Trophoblast cell (in vitro differentiated cells and primary cell): ENCODE data around the gene KIF16B.

ENCODE experiments used
- DNase-seq, 2 donors: peaks; one replicate each; pipeline ENCODE4 v3.0.0-alpha.2; 2016
- H2AFZ ChIP-seq: 2 replicates; pipeline ENCODE4 v1.6.1; 2013; ENCODE audit warnings: low read length, moderate library complexity, mild to moderate bottlenecking; ENCODE audit not compliant: insufficient read depth, poor library complexity
- H2AK5ac ChIP-seq: 2 replicates; pipeline ENCODE4 v1.6.1; 2013; ENCODE audit warnings: mild to moderate bottlenecking, low read length
- H2BK120ac ChIP-seq: 2 replicates; pipeline ENCODE4 v1.6.1; 2013; ENCODE audit warnings: low read length, mild to moderate bottlenecking, moderate library complexity; ENCODE audit not compliant: insufficient read depth, poor library complexity
- H2BK12ac ChIP-seq: 2 replicates; pipeline ENCODE4 v1.6.1; 2013; ENCODE audit warnings: mild to moderate bottlenecking, low read length, moderate library complexity
- H2BK5ac ChIP-seq: 2 replicates; pipeline ENCODE4 v1.6.1; 2013; ENCODE audit warnings: low read length, low read depth, moderate library complexity, mild to moderate bottlenecking; ENCODE audit not compliant: poor library complexity
- H3K14ac ChIP-seq: 2 replicates; pipeline ENCODE4 v1.6.1; 2013; ENCODE audit warnings: mild to moderate bottlenecking, low read length
- H3K18ac ChIP-seq: 2 replicates; pipeline ENCODE4 v1.6.1; 2013; ENCODE audit warnings: mild to moderate bottlenecking, low read length
- H3K23ac ChIP-seq: 2 replicates; pipeline ENCODE4 v1.6.1; 2013; ENCODE audit warnings: low read length
- H3K27ac ChIP-seq: 2 replicates; pipeline ENCODE4 v1.5.1; 2013; ENCODE audit warnings: low read depth, mild to moderate bottlenecking, inconsistent platforms, low read length, moderate library complexity
- H3K27me3 ChIP-seq: 2 replicates; pipeline ENCODE4 v1.6.1; 2013; ENCODE audit warnings: inconsistent platforms, mild to moderate bottlenecking, low read length, moderate library complexity; ENCODE audit not compliant: insufficient read depth
- H3K36me3 ChIP-seq, 2 experiments: 1 replicate in 1 of 2; 2 replicates in 1 of 2; pipeline ENCODE4 v1.6.1; 2013; ENCODE audit warnings: low read length in 2 of 2, mild to moderate bottlenecking in 2 of 2, moderate library complexity in 1 of 2; ENCODE audit not compliant: insufficient read depth in 2 of 2, control insufficient read depth in 1 of 2
- H3K4ac ChIP-seq: 2 replicates; pipeline ENCODE4 v1.6.1; 2013; ENCODE audit warnings: low read depth, mild to moderate bottlenecking, low read length, moderate library complexity
- H3K4me1 ChIP-seq, 2 experiments: 1 replicate in 1 of 2; 2 replicates in 1 of 2; pipeline ENCODE4 v1.6.1; 2013; ENCODE audit warnings: low read length in 2 of 2, mild to moderate bottlenecking in 2 of 2, moderate library complexity in 1 of 2; ENCODE audit not compliant: insufficient read depth in 2 of 2, control insufficient read depth in 1 of 2
- H3K4me2 ChIP-seq: 2 replicates; pipeline ENCODE4 v1.6.1; 2013; ENCODE audit warnings: inconsistent platforms, mild to moderate bottlenecking, low read length, moderate library complexity
- H3K4me3 ChIP-seq: 2 replicates; pipeline ENCODE4 v1.5.1; 2013; ENCODE audit warnings: mild to moderate bottlenecking, low read depth, low read length, inconsistent platforms
- H3K79me1 ChIP-seq: one replicate; pipeline ENCODE4 v1.6.1; 2013; ENCODE audit warnings: low read length
- H3K79me2 ChIP-seq: 2 replicates; pipeline ENCODE4 v1.6.1; 2013; ENCODE audit warnings: low read length, mild to moderate bottlenecking; ENCODE audit not compliant: control insufficient read depth, insufficient read depth, poor library complexity
- H3K9ac ChIP-seq: 2 replicates; pipeline ENCODE4 v1.6.1; 2013; ENCODE audit warnings: mild to moderate bottlenecking, low read length
- H3K9me3 ChIP-seq: 2 replicates; pipeline ENCODE4 v1.6.1; 2013; ENCODE audit warnings: low read depth, mild to moderate bottlenecking, control low read depth, inconsistent platforms, low read length; ENCODE audit not compliant: insufficient read depth
- H4K12ac ChIP-seq: 2 replicates; pipeline ENCODE4 v1.6.1; 2013; ENCODE audit warnings: low read depth, mild to moderate bottlenecking, low read length, moderate library complexity
- H4K8ac ChIP-seq: 2 replicates; pipeline ENCODE4 v1.6.1; 2013; ENCODE audit warnings: low read depth, mild to moderate bottlenecking, low read length, moderate library complexity
- H4K91ac ChIP-seq: one replicate; pipeline ENCODE4 v1.6.1; 2013; ENCODE audit warnings: low read depth, mild to moderate bottlenecking, low read length, moderate library complexity
- WGBS: extraction: QIAGEN DNeasy Blood & Tissue Kit; methylation state at CpG from one replicate; pipeline ENCODE4 v1.1.7; 2013; ENCODE audit warnings: missing lambda C conversion rate; ENCODE audit not compliant: insufficient read length, insufficient coverage; ENCODE audit errors: extremely low coverage; 5-methylcytosine and 5-hydroxymethylcytosine counted together

KIF16B gene

GRCh38 chr20:16257813-16258430 is 315.3 kb downstream of the KIF16B start:
- Histone ChIP-seq H2BK5ac (no peak overlapping the region), H4K91ac (no peak overlapping the region), H3K9me3 (no peaks in the 10 kb centered on the region), H4K12ac (no peak overlapping the region), H3K4me3 (no peak overlapping the region), H3K36me3 (no peaks in the 10 kb centered on the region), H3K79me1 (no peaks in the 10 kb centered on the region), H3K27ac (no peak overlapping the region), H2AK5ac (no peak overlapping the region), H2AFZ (no peak overlapping the region), H2BK120ac (no peak overlapping the region), H2BK12ac (no peak overlapping the region), H3K9ac (no peak overlapping the region), H3K18ac (no peak overlapping the region), H3K4ac (no peak overlapping the region), H4K8ac (no peak overlapping the region), H3K23ac (no peak overlapping the region), H3K4me2 (no peak overlapping the region), H3K4me1 (no peaks in the 10 kb centered on the region), H3K14ac (no peak overlapping the region), H3K79me2 (no peaks in the 10 kb centered on the region), H3K27me3 (no peaks in the 10 kb centered on the region)
- DNase-seq, result no peak
- WGBS, result 100% methylated on average over 2 of the region's 2 CpGs

DNA sequence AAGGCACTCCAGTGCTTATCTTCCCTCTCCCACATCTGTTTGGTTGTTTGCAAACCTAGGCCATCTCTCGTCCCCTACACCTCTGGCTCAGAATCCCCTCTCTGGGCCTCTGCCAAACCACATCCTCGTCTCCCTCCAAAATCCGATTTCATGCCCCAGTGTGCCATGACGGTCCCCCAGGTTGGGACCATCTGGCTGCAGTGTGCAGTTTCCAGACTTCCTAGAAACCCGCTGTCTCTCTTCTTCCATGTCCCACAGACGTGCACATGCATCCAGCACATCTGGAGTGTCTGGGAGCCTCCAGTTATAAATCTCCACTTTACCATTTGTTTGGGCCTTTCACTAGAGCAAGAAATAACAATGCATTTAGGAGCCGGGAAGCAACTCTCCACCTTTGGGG is 316.2 kb downstream of the KIF16B start:
- Histone ChIP-seq H3K79me1 (no peaks in the 10 kb centered on the region), H2AFZ (no peak overlapping the region), H2BK5ac (no peak overlapping the region), H4K91ac (no peak overlapping the region), H3K9ac (no peak overlapping the region), H3K79me2 (no peaks in the 10 kb centered on the region), H3K18ac (no peak overlapping the region), H2BK12ac (no peak overlapping the region), H3K9me3 (no peaks in the 10 kb centered on the region), H3K23ac (no peak overlapping the region), H3K4me3 (no peak overlapping the region), H3K4ac (no peak overlapping the region), H2BK120ac (no peak overlapping the region), H3K14ac (no peak overlapping the region), H2AK5ac (no peak overlapping the region), H3K4me1 (no peaks in the 10 kb centered on the region), H3K4me2 (no peak overlapping the region), H4K12ac (no peak overlapping the region), H3K36me3 (no peaks in the 10 kb centered on the region), H3K27me3 (no peaks in the 10 kb centered on the region), H3K27ac (no peak overlapping the region), H4K8ac (no peak overlapping the region)
- no peak for DNase-seq
- no CpG with 5 or more reads among the region's 7 CpGs for WGBS

DNA sequence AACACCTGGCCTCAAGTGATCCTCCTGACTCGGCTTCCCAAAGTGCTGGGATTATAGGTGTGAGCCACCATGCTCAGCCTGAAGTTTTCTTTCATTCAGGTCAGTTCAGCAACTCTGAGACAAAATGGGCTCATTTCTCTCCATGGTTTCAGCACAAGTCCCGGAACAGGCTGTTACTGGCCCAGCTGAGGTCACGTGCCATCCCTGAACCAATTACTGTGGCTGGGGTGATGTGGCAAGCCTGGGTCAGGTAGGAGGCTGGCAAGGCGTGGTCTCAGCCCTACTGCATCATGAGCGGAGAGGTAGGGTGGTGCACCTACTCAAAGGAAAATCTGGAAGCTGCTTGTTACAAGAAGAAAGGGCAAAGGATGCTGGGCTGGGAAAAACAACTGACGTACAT is 326.4 kb downstream of the KIF16B start:
- no peak overlapping the region for H2BK5ac ChIP-seq
- no peak overlapping the region for H3K4ac ChIP-seq
- no peak overlapping the region for H3K18ac ChIP-seq
- no peak overlapping the region for H3K4me3 ChIP-seq
- no peak overlapping the region for H4K8ac ChIP-seq
- H3K27me3 ChIP-seq, result no peaks in the 10 kb centered on the region
- no peak overlapping the region for H4K91ac ChIP-seq
- WGBS, result no CpG with 5 or more reads among the region's 6 CpGs
- no peak overlapping the region for H2AFZ ChIP-seq
- no peak overlapping the region for H3K23ac ChIP-seq
- no peaks in the 10 kb centered on the region for H3K79me2 ChIP-seq
- H2BK120ac ChIP-seq, result no peak overlapping the region
- no peak for DNase-seq
- no peak overlapping the region for H4K12ac ChIP-seq
- no peak overlapping the region for H2AK5ac ChIP-seq
- no peak overlapping the region for H3K14ac ChIP-seq
- H3K4me1 ChIP-seq, result no peaks in the 10 kb centered on the region
- no peaks in the 10 kb centered on the region for H3K9me3 ChIP-seq
- no peaks in the 10 kb centered on the region for H3K79me1 ChIP-seq
- no peak overlapping the region for H3K27ac ChIP-seq
- no peak overlapping the region for H3K4me2 ChIP-seq
- H2BK12ac ChIP-seq, result no peak overlapping the region
- H3K36me3 ChIP-seq, result no peaks in the 10 kb centered on the region
- no peak overlapping the region for H3K9ac ChIP-seq

GRCh38 chr20:16246291-16246690 is 327.0 kb downstream of the KIF16B start:
- H3K79me2 ChIP-seq, result no peaks in the 10 kb centered on the region
- H3K14ac ChIP-seq, result no peak overlapping the region
- H3K79me1 ChIP-seq, result no peaks in the 10 kb centered on the region
- H3K4me2 ChIP-seq, result no peak overlapping the region
- H3K23ac ChIP-seq, result no peak overlapping the region
- no peak overlapping the region for H2AFZ ChIP-seq
- no peak overlapping the region for H3K4ac ChIP-seq
- H3K4me1 ChIP-seq, result no peaks in the 10 kb centered on the region
- H2AK5ac ChIP-seq, result no peak overlapping the region
- H2BK5ac ChIP-seq, result no peak overlapping the region
- H3K4me3 ChIP-seq, result no peak overlapping the region
- no peaks in the 10 kb centered on the region for H3K27me3 ChIP-seq
- no peak overlapping the region for H3K18ac ChIP-seq
- no peak overlapping the region for H4K12ac ChIP-seq
- H3K9me3 ChIP-seq, result no peaks in the 10 kb centered on the region
- H3K27ac ChIP-seq, result no peak overlapping the region
- no peak for DNase-seq
- no peaks in the 10 kb centered on the region for H3K36me3 ChIP-seq
- H2BK120ac ChIP-seq, result no peak overlapping the region
- WGBS, result no CpG with 5 or more reads among the region's 7 CpGs
- H4K91ac ChIP-seq, result no peak overlapping the region
- no peak overlapping the region for H4K8ac ChIP-seq
- no peak overlapping the region for H2BK12ac ChIP-seq
- H3K9ac ChIP-seq, result no peak overlapping the region
